ENCODE data around the gene TREML4.
A peak's percentile ranks its signal among the peaks of the same experiment; 100 is the strongest.

The TREML4 gene

GRCh38 chr6:41252401-41253169 lies 24.4 kb downstream of the TREML4 start:
- no peak for TF ChIP-seq CTCF (IDR thresholded peaks at IDR 0.05; ENCODE audit: insufficient read depth, low read depth, low read length, missing control alignments)
- no peak overlapping the region for H3K4me3 ChIP-seq (ENCODE audit: low read length)
- DNase-seq (ENCODE audit: low read depth), result no peak

GRCh38 chr6:41255110-41255509 lies 27.0 kb downstream of the TREML4 start:
- DNase-seq (ENCODE audit: low read depth), result no peak
- H3K4me3 ChIP-seq (ENCODE audit: low read length), result no peak overlapping the region
- TF ChIP-seq CTCF (IDR thresholded peaks at IDR 0.05; ENCODE audit: insufficient read depth, low read depth, low read length, missing control alignments), result no peak

DNA sequence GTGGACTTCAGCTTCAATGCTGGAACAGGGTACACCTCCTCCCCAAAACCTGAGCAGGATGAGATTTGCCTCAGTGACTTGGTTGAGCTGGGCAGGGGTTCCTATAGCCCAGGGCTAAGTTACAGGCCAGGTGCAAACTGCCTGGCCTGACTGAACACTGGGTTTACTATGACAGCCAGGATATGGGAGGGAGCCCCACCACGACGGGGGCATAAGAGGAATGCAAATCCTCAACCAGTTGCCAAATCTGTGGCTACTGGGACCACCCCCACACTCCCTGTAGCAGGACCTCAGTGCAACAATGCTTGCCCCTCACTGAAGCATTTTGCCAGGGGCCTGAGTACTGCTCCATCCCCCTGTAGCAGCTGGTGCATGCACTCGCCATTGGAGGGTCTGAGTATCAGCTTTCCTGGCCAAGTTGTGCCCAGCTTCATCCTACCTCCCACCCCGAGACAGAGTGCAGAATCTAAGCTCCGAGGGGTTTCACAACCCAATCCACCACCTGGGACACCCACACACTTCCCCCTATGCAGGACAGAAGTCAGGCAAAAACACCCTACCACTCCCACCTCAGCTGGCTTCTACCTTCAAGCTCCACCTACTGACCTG lies 27.6 kb downstream of the TREML4 start:
- no peak overlapping the region for H3K4me3 ChIP-seq (ENCODE audit: low read length)
- no peak for DNase-seq (ENCODE audit: low read depth)
- no peak for TF ChIP-seq CTCF (IDR thresholded peaks at IDR 0.05; ENCODE audit: insufficient read depth, low read depth, low read length, missing control alignments)

- no peak for TF ChIP-seq CTCF (IDR thresholded peaks at IDR 0.05; ENCODE audit: insufficient read depth, low read depth, low read length, missing control alignments)
- DNase-seq (ENCODE audit: low read depth), result no peak
- H3K4me3 ChIP-seq (ENCODE audit: low read length), result no peak overlapping the region
Measured at GRCh38 chr6:41256383-41256782, 28.2 kb downstream of the TREML4 start.

GRCh38 chr6:41257369-41258195 lies 29.4 kb downstream of the TREML4 start:
- no peak overlapping the region for H3K4me3 ChIP-seq (ENCODE audit: low read length)
- no peak for TF ChIP-seq CTCF (IDR thresholded peaks at IDR 0.05; ENCODE audit: insufficient read depth, low read depth, low read length, missing control alignments)
- DNase-seq (ENCODE audit: low read depth), result peak; percentile 24

GRCh38 chr6:41258196-41258493 lies 30.0 kb downstream of the TREML4 start:
- no peak for TF ChIP-seq CTCF (IDR thresholded peaks at IDR 0.05; ENCODE audit: insufficient read depth, low read depth, low read length, missing control alignments)
- no peak for DNase-seq (ENCODE audit: low read depth)
- no peak overlapping the region for H3K4me3 ChIP-seq (ENCODE audit: low read length)

All from epithelial cell of esophagus (primary cell).